Activated T-helper 9 cell treated with anti-CD3 and anti-CD28 coated beads, Interleukin-2, amount 50 U/mL, for 16 hours (primary cell): ENCODE results near the gene CMIP.
"Not testable (repeated sequence)": the region's sequence is repeated elsewhere in the genome, so short reads cannot be mapped to it uniquely, and the experiment has no call there.

Experiments used
- DNase-seq: peaks from one replicate; pipeline ENCODE4 v3.0.0-alpha.2; 2020; ENCODE audit warnings: low read depth

Gene CMIP

DNA sequence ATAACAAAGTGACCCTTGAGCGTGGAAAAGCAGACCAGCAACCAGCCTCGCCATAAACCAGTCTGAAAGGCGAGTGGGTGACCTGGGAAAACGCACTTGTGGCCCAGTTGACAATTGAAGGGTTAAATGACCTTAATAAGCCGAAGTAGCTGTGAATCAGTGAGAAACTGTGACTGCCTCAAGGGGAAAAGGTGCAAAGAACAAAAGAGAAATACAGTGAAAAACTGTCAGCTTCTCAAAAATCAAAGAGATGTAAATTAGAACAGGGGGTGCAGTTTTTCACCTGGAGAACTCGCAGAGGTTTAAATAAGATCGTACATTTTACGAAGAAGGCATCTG is 124.1 kb downstream of the CMIP start:
- no peak for DNase-seq

DNA sequence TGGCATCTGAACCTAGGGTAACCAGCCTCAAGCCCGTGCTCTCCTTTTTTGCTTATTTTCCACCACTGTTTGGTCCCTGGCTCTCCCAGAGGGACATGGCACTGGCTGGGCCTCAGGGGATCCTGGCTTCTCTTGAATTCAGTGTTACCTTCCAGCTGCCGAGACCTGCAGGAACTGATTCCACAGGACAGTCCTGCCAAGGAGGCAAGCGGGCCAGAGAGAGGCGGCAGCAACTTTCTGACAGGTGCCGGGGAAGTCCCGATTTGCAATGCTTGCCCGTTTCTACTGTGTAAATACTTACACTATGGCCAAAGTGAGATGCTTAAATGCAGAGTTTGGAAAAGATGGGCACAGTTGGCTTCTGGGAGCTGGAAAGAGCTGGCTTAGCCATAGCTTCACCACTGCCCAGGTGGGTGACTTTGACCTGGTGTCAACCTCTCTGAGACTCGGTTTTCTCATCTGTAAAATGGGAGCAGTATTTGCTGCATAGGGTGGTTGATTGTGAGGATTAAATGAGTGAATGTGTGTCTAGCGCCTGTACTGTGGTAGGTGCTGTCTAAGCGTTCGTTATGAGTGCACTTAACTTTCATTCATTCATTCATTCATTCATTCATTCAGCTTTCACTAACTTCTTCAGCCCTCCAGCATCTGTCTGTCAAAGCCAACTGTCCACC is 124.9 kb downstream of the CMIP start:
- no peak for DNase-seq

DNA sequence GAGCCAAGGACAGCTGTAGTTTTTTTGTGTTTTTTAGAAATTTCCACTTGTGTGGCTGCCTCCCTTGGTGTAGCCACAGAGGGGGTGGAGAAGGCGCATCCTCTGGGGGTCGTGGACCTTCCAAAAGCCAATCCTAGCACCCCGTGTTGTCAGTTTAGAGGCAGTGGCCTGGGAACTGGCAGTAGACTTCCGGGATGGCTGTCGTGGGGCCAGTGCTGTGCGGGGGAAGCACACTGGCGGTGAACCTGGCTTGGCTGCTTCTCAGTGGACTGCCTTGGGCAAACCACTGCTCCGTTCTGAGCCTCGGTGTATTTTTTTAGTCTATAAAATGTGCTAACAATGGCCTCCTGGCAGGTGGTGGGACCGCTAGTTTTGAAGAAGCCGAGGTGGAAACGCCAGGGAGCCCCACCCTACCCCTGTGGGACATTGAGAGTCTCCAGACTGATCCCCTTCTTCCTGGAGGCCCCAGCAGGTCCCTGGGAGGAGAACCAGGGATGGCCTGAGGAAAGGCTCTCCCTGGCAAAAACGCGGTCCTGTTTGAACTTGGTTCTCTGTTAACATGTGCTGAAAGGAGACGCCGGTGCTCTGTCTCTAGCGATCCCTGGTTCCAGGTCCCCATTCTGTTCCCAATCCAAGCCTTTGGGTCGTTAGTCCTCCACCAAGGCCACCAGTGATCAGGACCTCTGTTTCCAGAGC is 125.7 kb downstream of the CMIP start:
- no peak for DNase-seq

DNA sequence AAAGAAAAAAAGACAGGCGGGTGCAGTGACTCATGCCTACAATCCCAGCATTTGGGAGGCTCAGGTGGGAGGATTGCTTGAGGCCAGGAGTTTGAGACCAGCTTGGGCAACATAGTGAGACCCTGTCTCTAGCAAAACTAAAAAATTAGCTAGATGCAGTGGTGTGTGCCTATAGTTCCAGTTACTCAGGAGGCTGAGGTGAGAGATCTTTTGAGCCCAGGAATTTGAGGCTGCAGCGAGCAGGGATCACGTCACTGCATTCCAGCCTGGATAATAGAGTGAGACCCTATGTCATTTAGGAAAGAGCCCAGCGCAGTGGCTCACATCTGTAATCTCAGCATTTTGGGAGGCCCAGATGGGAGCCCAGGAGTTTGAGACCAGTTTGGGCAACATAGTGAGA is 126.6 kb downstream of the CMIP start:
- no peak for DNase-seq

DNA sequence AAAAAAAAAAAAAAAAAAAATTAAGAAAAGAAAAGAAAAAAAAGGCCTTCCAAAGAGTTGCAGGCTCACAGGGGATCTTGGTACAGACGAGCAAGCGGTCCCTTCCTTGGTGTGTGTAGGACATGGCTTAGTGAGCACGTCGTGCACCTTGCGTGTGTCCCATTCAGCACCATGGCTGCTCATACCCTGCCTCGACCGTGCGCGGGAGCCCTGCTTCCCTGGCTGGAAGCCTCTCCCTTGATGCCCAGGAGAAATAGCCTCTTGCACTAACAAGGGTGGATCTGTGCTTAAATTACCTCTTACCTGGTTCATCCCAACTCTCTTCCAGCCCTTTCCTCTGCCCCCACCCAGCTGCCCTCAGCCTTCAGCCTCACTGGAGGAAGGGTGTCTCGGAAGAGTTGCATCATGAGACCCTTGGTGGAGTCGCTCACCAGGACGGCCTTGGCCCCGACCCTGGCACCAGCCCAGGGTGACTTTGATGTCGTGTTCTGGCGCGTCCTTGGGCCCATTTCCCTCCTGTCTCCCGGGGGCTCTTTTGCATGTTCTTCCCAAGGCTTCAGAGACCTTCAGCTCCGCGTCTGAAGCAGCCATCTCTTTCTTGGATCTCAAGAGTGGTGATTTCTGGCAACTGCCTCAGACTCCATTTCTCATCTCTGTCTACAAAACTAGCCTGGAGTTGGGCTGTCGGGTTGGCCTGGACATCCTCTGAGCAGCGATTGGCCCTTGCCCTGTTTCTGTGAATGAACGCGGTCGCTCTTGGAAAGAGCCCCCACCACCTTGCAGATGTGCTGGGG is 127.2 kb downstream of the CMIP start:
- DNase-seq = no peak

DNA sequence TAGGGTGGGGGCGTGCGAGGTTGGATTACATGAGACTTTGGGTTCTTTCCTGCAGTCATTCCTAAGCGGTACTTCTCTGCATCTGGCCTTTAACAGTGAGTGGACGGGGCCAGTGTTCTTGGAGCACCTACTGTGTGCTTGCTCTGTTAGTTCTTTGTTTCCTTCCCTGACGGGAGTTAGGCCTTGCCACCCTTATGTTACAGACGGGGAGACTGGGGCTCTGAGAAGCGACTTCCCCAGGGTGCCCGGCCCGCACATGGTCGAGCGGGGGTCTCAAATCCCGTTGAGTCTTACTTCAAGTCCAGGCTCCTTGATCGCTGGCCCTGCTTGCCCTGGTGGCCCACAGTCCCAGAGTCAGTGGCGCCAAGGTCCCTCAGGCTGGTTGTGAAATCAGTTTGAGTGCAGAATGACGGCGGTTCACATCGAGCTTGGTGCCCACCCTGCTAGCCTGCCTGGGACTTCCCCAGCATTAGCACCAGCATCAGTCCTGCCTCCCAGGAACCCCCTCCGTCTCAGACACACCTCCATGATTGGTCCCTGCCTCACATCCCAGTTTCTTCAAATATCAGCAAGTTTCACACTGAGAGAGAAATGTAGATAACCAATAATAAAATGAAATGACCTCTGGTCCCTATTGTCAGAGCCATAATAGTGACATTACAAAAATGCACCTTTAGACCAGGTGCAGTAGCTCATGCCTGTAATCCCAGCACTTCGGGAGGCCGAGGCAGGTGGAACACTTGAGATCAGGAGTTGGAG is 128.0 kb downstream of the CMIP start:
- no peak for DNase-seq

DNA sequence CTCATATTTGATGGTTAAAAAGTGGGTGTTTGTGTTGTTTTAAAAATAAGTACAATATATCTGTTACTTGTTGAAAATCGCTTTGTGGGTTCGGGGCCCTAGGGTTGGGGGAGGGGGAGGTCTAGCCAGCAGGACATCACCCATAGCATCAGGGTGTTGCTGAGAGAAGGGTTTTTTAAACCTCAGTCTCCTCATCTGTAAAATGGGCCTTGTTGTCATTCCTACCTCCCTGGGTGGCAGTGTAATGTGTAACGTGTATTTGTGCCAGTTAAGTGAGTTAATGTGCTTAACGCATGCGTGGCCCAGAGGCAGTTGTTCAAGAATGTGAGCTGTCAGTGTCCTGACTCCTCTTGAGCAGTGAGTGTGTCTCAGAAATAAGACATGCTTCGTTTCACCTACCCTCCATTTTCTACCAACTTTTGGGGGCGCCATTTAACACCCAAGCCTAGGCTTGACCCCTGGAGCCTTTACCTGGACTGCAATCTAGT is 129.0 kb downstream of the CMIP start:
- DNase-seq = no peak

DNA sequence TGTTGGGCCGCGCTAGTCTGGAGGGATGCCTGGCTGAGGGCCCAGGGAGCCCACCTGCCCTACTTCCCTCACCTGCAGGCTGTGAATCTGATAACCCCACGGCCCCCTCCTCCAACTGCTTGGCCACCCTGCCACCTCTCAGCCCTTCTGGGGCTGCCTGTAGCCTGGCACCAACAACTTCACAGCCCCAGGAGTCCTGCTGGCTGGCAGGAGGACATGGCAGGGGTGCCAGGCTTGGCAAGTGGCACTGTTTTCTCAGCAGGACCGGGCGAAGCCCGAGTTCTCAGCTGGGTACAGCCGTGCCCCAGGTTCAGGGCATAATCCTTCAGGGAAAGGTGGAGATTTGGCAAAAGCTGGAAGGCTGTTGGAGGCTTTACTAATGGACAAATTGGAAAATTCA is 129.6 kb downstream of the CMIP start:
- DNase-seq = no peak

DNA sequence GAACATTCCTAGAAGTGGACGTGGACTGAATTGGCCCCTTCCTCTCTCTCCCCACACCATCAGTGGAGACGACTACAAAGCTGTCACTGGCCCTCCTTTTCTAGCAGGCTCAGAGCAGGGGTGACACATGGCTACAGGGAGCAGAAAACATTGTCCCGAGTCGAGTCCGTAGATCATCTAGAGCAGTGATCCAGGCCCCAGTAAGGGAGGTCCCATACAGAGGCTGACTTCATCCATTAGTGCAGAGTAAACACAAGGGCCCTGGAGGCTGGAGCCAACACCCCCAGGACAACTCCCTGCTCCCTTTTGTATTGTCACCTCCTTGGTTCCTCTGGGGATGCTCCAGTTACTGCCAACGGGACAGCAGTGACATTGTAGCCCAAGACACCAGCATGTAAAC is 130.7 kb downstream of the CMIP start:
- no peak for DNase-seq

DNA sequence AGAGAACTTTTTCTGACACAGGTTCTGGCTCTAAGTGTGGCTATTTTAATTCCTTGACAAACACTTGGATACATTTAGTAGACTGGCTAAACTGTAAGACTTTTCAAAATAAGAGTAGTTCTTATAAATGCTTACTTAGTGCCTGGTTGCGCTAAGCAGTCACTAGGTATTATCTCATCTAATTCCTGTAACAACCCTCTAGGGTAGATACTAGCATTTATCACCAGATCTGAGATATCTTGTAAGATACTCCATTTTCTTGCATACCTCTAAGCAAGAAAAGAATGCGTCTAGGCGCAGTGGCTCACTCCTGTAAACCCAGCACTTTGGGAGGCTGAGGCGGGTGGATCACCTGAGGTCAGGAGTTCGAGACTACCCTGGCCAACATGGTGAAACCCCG is 131.2 kb downstream of the CMIP start:
- DNase-seq = no peak

DNA sequence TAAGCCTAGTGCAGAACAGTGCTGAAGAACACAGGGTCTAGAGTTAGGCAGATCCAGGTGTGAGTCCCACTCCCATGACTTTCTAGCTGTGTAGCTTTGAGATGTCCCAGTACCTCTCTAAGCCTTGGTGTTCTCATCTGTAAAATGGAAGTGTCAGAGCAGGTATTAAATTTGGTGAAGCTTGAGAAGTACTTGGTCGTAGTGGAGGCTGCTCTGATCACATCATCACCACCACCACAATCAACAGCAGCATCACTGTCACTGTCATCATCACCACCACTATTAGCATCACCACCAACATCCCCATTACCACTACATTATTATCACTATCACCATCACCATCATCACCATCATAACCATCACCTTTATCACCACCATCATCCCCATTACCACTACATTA is 132.1 kb downstream of the CMIP start:
- DNase-seq = no peak

DNA sequence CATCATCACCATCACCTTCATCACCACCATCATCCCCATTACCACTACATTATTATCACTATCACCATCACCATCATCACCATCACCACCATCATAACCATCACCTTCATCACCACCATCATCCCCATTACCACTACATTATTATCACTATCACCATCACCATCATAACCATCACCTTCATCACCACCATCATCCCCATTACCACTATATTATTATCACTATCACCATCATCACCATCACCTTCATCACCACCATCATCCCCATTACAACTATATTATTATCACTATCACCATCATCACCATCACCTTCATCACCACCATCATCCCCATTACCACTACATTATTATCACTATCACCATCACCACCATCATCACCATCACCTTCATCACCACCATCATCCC is 132.7 kb downstream of the CMIP start:
- DNase-seq = not testable (repeated sequence)

DNA sequence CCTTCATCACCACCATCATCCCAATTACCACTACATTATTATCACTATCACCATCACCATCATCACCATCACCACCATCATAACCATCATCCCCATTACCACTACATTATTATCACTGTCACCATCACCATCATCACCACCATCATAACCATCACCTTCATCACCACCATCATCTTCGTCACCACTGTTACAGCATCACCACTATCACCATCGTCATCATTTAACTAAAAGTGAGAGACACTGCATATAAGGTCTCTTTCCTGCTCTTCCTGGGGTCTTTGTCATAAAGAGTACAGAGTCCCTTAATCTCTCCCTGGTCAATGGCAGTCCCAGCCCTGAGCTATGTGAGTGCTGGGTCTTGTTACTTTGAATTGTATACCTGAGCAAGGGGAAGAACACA is 133.5 kb downstream of the CMIP start:
- DNase-seq = no peak

DNA sequence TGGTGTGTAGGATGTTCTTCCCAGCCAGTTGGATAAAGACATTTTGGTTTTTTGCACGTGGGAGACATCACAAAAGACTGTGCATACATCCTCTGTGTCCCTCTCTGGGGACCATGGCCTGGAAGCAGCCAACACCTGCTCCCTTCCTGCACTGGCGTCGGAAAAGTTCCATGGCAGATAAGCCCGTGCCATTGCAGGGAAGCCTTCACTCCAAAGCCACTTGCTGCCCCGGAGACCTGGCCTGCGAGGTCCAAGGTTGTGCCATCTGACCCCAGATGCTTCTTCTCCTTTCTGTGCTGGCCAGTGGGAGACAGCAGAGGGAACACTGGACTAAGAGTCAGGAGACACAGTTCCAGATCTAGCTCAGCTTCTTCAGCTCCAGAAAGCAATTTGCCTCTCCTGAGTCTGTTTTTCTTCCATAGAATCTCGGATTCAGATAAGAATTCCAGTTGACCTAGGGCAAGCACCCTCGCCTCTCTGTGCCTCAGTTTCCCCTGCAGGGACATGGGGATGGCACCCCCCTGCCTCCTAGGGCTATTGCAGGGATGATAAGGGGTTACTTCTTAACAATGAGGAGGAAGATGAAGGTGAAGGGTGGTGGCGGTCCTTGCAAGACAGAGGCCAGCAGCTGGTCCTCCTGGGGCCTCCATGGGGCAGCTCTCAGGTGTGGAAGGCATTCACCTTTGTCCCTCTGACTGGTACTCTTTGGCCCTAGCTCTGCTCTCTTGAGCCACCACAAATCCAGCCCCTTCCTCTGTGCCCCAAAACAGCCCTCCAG is 134.2 kb downstream of the CMIP start:
- DNase-seq = no peak

DNA sequence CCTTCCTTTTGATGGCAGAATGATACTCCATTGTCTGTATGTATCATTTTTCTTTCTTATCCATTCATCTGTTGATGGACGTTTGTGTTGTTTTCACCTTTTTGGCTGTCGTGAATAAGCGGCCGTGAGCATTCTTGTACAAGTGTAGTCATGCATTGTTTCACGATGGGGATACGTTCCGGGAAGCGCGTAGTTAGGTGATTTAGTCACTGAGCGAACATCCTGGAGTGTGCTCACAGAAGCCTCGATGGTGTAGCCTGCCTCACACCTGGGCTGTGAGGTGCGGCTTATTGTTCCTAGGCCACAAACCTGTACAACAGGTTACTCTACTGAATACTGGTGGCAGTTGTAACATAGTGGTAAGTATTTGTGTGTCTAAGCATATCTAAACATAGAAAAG is 136.5 kb downstream of the CMIP start:
- DNase-seq = no peak

DNA sequence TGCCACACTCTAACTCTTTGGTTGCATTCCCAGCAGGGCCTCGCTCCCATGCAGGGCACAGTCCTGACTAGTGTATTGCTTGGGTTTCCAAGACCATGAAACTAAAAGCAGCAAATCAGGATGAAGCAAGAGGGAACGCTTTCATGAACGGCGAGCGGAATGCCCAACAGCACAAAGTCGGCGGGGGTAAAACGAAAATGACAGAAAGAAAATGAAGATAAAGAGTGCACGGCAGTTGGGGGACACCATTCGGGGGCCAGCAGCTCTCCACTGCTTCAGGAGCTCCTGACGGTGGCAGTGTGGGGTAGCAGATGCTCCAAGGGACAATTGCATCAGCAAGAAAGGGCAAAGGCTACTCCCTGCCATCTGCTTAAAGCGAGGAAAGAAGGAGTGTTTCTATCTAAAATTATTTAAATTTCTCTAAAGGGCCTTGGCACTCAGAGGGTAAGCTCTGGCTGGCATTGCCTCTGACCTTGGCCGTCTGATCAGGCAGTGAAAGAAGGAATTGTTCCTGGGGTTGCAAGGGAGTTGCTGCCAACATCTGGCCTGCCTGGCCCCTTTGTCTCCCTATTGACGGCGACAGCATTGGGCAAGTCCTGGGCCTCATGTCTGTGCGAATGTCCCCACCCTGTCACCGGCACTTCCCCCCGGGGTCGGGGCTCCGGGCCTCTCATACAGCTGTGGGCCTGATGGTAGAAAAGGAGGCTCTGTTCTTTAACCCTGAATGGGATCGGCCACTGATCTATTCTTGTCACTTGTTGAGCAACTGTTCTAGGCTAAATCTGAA is 138.2 kb downstream of the CMIP start:
- DNase-seq = no peak

DNA sequence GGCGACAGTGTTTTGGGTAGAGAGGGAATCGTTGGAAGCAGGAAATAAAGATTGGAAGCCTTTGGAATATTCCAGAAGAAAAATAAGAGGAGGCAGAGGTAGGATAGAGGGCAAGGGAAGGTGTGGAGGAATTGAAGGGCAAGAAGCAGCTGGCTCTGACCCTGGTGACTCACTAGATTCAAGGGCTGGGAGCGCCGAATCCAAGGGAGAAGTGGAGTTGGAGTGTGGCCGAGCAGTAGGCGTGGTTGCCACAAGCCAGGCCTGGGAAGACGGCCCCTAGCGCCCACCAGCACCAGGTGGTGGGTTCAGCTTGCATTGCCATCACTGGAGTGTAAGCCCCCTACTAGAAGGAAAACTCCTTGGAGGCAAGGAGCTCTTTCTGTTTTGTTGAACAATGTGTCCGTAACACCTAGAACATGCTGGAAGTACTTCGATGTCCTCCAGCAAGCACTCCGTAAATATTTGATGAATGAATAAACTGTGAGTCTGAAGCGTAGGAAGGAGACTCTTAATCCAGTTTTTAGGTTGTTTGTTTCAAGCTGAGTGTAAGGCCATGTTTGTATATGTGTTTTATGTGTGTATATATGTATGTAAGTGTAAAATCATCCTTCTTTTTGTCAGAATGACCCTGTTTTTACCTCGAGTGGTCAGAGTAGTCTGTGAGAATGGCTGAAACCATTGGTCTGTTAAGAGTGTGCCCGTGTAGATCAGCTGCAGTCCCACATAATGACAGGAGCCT is 139.5 kb downstream of the CMIP start:
- DNase-seq = no peak

DNA sequence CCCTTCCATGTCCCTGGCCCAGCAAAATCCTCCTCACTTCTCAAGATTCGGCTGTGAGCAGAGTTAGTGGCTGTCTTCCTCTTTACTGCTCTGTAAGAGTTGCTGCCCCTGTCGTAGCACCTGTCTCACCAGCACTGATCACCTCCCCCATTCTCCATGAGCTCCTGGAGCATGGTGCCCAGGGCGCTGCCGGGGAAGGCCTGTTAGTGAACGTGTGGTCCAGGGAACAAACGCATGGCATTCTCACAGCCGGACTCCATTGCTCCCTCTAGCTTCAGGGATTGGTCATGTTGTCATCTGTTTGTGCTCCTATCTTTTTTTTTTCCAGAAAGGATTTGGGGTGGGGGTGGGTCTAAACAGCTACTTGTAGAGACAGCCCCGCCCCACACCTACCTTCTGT is 141.2 kb downstream of the CMIP start:
- DNase-seq = no peak

DNA sequence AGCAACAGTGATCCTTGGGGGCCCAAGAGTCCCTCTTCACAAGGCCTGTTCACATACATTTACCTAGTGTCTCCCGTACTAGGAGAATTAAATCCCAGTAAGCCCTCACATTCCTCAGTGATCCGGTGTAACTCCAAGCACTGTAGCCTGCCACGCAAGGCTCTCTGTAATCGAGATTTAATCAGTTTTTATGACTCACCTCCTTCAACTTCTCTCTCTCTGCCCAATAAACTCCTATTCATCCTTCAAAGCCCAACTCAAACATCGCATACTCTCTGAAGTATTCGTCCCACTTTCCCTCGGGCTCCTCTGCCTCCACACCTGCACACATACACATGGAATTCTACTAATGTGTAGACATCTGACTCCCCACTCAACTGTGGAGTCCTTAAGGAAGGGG is 141.8 kb downstream of the CMIP start:
- no peak for DNase-seq

DNA sequence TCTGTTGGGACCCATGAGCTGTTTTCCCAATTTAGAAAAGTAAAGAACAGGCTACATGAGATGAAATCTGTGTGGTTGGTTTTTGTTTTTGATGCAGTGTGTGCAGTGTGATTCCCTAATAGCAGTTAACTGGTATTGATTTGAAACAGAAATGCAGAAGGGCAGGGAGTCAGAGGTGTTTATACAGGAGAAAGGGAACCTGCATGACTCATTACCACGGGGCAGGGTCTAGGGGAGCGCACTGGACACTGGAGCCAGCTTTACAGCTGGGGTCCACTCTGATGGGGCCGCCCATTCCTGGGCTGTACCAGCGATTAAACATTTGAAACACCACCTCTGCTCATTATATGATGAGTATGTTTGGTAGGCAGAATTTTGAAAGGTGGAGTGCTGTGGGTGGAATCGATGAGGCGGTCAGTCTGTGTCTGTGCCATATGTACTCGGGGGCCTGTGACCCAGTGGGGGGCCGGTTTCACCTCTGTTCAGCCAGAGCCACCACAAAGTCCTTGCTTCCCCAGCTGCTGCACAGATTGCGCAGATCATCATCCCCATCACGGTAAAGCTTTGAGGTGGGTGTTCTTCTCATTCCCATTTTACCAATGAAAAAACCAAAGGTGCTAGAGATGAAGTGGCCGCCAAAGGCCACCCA is 142.5 kb downstream of the CMIP start:
- no peak for DNase-seq
